ENCODE measurements around the gene EXOC6B.

- TF ChIP-seq CTCF (IDR thresholded peaks at IDR 0.05; ENCODE audit: low read length) = no peak
- TF ChIP-seq EZH2phosphoT487 (IDR thresholded peaks at IDR 0.05; ENCODE audit: low read length) = no peak
- TF ChIP-seq EZH2 (optimal IDR thresholded peaks at IDR 0.05; ENCODE audit: low read depth, low read length) = no peak
Measured at GRCh38 chr2:72694715-72695496, 130.9 kb downstream of the EXOC6B start.

Measured in MM.1S (cell line).